Stimulated activated CD8-positive, alpha-beta memory T cell treated with anti-CD3 and anti-CD28 coated beads, Interleukin-15, amount 100 ng/mL, for 1 hour (primary cell): Measurements from ENCODE around the gene CPLANE2.
"Not testable (repeated sequence)": the region's sequence is repeated elsewhere in the genome, so short reads cannot be mapped to it uniquely, and the experiment has no call there.

Experiments
- DNase-seq: peaks from one replicate; pipeline ENCODE4 v3.0.0-alpha.2; 2020; ENCODE audit warnings: low read depth

Gene CPLANE2

DNA sequence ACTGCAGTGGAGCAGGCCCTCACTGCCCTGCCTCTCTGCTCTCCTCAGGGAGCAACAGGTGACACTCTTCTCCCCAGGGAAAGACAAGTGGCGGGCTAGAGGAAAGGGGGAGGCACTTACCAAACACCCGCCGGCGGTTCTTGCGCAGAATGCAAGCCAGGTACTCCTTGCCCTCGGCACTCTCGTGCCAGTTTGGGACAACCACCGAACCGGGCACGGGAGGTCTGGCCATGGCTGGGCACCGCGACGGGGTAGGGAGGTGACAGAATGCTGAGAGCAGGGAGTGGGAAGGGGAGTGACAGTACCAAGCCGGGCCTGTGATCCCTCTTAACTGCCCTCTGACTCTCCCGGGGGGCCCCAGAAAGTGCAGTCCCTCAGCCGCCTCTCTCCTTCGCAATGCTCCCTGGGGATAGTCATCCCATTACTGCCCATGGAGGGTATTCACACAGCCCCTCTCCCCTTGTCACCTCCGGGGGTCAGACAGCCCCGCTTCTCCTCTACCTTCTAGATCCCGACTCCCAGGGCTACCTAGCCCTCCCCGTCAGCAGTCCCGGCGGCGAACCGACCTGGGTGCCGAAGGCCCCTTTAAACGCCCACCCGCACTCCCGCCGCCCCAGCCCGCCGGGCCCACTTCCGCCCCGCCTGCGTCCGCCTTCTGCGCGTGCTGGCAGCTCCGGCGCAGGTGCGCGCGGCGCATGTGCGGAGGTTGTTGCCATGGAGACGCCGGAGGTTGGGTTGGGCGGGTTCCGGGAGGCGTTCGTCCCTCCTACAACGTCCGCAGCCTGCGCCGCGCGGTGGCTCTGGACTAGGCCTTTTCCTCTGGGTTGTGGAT, at the start of gene CPLANE2:
Gene CPLANE2, minus strand, starts transcription at position 673 of the 832 bp plus-strand sequence. Its CDS starts 441 bp downstream, at position 232.
- peak; percentile 89 for DNase-seq

DNA sequence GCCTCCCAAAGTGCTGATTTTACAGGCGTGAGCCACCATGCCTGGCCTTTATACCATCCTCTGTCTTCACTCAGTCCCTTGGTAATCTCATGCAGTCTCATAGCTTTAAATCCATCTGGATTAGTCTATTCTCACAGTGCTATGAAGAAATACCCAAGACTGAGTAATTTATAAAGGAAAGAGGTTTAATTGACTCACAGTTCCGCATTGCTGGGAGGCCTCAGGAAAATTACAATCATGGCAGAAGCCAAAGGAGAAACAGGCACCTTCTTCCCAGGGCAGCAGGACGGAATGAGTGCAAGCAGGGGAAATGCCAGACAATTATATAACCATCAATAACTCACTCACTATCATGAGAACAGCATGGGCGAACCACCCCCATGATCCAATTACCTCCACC, 49.1 kb upstream of the CPLANE2 start:
- no peak for DNase-seq

- DNase-seq, result no peak
Observed at GRCh38 chr1:16281765-16282164, 44.8 kb upstream of the CPLANE2 start.

- DNase-seq, result no peak
Observed at GRCh38 chr1:16279186-16279585, 42.2 kb upstream of the CPLANE2 start.

GRCh38 chr1:16276302-16277030, 39.5 kb upstream of the CPLANE2 start:
- DNase-seq, result no peak

DNA sequence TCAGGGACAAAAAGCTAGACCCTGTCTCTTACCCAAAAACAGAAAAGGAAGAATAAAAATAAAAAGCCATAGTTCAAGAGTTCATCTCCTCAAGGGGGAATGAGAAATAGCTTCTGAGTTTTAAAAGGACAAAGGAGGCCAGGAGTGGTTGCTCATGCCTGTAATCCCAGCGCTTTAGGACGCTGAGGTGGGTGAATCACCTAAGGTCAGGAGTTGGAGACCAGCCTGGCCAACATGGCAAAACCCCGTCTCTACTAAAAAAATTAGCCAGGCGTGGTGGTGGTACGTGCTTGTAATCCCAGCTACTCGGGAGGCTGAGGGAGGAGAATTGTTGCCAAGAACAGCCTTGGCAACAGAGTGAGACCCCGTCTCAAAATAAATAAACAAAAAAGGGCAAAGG, 38.6 kb upstream of the CPLANE2 start:
- no peak for DNase-seq

GRCh38 chr1:16267690-16268180, 30.8 kb upstream of the CPLANE2 start:
- no peak for DNase-seq

GRCh38 chr1:16266411-16267118, 29.6 kb upstream of the CPLANE2 start:
- no peak for DNase-seq

GRCh38 chr1:16262067-16262466, 25.1 kb upstream of the CPLANE2 start:
- no peak for DNase-seq

DNA sequence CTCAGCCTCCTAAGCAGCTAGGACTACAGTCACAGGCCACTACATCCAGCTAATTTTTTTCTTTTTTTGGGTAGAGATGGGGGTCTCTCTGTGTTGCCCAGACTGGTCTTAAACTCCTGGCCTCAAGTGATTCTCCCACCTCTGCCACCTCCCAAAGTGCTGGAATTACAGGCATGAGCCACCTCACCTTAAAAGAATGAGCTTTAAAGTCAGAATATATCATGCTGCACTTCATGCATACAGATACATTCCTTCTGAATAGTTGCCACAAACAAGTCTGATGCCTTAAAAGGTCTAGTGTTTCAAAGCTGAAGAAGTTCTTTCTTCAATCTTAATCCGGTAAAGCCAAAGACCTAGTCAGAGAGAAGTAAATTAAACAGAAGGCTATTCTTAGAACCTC, 23.8 kb upstream of the CPLANE2 start:
- no peak for DNase-seq

DNA sequence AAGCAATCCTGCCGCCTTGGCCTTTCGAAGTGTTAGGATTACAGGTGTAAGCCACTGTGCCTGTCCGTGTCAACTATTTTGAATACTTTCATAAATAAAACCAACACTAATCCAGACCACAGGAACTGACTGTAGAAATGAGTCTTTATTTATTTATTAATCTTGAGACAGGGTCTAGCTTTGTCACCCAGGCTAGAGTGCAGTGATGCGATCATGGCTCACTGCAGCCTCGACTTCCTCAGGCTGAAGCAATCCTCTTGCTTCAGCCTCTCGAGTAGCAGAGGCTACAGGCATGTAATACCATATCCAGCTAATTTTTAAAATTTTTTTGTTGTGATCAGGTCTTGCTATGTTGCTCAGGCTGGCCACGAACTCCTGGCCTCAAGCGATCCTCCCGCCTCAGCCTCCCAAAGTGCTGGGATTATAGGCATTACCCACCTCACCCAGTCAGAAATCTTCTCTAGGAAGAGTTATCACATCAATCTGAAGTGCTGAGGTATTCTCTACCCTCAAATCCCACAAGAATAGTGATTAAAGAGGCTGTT, 21.7 kb upstream of the CPLANE2 start:
- no peak for DNase-seq

- DNase-seq, result no peak
Observed at GRCh38 chr1:16257968-16258367, 21.0 kb upstream of the CPLANE2 start.

DNA sequence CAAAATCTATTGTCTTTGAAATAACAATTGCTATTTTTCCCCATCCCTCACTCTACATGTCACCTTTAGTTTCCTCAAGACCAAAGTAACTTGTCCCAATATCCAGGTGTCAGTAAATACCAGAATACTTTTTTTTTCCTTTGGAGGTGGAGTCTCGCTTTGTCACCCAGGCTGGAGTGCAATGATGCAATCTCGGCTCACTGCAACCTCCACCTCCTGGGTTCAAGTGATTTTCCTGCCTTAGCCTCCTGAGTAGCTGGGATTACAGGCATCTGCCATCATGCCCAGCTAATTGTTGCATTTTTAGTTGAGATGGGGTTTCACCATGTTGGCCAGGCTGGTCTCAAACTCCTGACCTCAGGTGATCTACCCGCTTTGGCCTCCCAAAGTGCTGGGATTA, 20.6 kb upstream of the CPLANE2 start:
- not testable (repeated sequence) for DNase-seq

- DNase-seq, result no peak
Observed at GRCh38 chr1:16256478-16256877, 19.5 kb upstream of the CPLANE2 start.

GRCh38 chr1:16254263-16254928, 17.4 kb upstream of the CPLANE2 start:
- no peak for DNase-seq

- no peak for DNase-seq
Observed at GRCh38 chr1:16253332-16253922, 16.4 kb upstream of the CPLANE2 start.

GRCh38 chr1:16252912-16253311, 15.9 kb upstream of the CPLANE2 start:
- no peak for DNase-seq

DNA sequence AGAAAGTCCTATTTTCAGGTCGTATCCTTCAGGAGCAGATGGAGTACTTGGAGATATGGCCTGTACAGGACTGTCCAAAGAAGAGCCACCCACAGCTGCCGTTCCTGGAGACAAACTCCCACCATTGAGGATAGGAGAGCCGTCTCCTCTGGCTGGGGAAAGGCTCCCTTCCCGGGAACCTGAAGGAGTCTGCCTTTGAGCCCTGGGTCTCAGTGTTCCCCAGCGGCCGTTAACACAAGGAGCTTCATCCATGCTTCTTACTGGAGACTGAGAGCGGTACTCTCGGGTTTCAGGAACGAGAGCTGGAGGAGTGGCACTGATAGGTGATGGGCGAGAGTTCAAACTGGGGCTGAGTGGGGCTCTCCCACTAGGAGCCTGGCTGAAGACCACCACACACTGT, 14.4 kb upstream of the CPLANE2 start:
- DNase-seq, result no peak

GRCh38 chr1:16250524-16251251, 13.7 kb upstream of the CPLANE2 start:
- no peak for DNase-seq

GRCh38 chr1:16249596-16250241, 12.7 kb upstream of the CPLANE2 start:
- DNase-seq, result no peak
